Vagina (tissue), 2 donors: Measurements from ENCODE around the gene PDZD4. TPM values are rescaled to one million over a fixed set of nuclear protein-coding genes. Genes with fewer than 3 reads are reported as not detected.

Experiments
- DNase-seq, 2 donors: peaks; one replicate each; pipeline ENCODE4 v3.0.0-alpha.2; 2017; ENCODE audit errors: extremely low spot score in 2 of 2
- H3K27ac ChIP-seq: fragments of 200-600 bp; sonication (generic); one replicate; pipeline ENCODE4 v1.5.1; 2019
- H3K27me3 ChIP-seq: fragments of 200-600 bp; sonication (generic); one replicate; pipeline ENCODE4 v1.5.1; 2019
- H3K36me3 ChIP-seq, 2 donors: fragments of 200-600 bp; sonication (generic); one replicate each; pipeline ENCODE4 v1.5.1; 2017 to 2019
- H3K4me1 ChIP-seq: fragments of 200-600 bp; sonication (generic); one replicate; pipeline ENCODE4 v1.5.1; 2019
- H3K4me3 ChIP-seq, 2 donors: fragments of 200-600 bp; sonication (generic); 1 replicate in 1 of 2; 2 replicates in 1 of 2; pipeline ENCODE4 v1.5.1; 2016 to 2019
- H3K9me3 ChIP-seq: fragments of 200-600 bp; sonication (generic); one replicate; pipeline ENCODE4 v1.5.1; 2019
- POLR2A ChIP-seq, 2 donors: fragments of 450-650 bp; IDR thresholded peaks; one replicate each; pipeline ENCODE4 v1.6.1; 2017; ENCODE audit warnings: antibody characterized with exemption in 2 of 2, mild to moderate bottlenecking in 2 of 2, moderate library complexity in 2 of 2
- POLR2AphosphoS5 ChIP-seq, 2 donors: sonication (generic); formaldehyde crosslinking; IDR thresholded peaks; one replicate each; pipeline ENCODE4 v1.9.0; 2017; ENCODE audit warnings: antibody characterized with exemption in 2 of 2, mild to moderate bottlenecking in 2 of 2, low read depth in 1 of 2; ENCODE audit not compliant: insufficient read depth in 1 of 2
- intact Hi-C: fragments of 100-400 bp; cut with DNase I; formaldehyde crosslinking; loops from one replicate; pipeline ENCODE4 v1.15.1; 2023
- total RNA-seq: library from RNA; depleted of rRNA; stranded (reverse); fragments of >200 nt; gene quantifications from one replicate; pipeline ENCODE4 v1.2.3, GENCODE V29; 2016
- TF ChIP-seq, protein P1 (sequence below), 3 experiments: fragments of 450-650 bp in 2 of 3; fragments of 200-600 bp in 1 of 3; sonication (generic) in 1 of 3; IDR thresholded peaks; one replicate each; pipeline ENCODE4 v1.5.1; 2017 to 2019; ENCODE audit warnings: antibody characterized with exemption in 3 of 3, mild to moderate bottlenecking in 2 of 3, moderate library complexity in 2 of 3

PDZD4 gene
- total RNA-seq, 1 donor from 2014 or later: 10.3 TPM

DNA sequence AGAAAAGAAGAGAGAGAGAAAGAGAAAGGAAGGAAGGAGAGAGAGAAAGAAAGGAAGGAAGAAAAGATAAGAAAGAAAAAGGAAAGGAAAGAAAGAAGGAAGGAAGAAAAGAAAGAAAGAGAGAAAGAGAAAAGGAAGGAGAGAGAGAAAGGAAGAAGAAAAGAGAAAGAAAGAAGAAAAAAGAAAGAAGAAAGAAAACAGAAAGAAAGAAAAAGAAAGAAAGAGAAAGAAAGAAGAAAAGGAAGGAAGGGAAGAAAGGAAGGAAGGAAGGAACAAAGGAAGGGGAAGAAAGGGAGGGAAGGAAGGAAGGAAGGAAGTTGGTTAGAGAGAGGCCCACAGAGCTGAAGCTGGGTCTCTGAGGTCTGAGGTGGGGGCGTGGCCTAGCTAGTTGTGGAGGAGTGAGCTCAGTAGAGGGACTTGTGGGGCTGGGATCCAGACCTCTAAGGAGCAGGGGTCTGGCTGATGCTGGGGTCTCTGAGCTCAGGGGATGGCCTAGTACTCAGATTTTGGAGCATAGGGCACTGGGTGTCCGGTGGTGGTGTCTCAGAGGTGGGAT, 27.1 kb upstream of the PDZD4 start:
- Histone ChIP-seq H3K4me3 (no peak overlapping the region), H3K36me3 (no peaks in the 10 kb centered on the region), H3K27ac (no peak overlapping the region), H3K27me3 (no peaks in the 10 kb centered on the region), H3K4me1 (no peaks in the 10 kb centered on the region), H3K9me3 (no peaks in the 10 kb centered on the region)
- no peak for DNase-seq
- intact Hi-C loops: no loop called here
- no peak for TF ChIP-seq POLR2AphosphoS5 (IDR thresholded peaks at IDR 0.05; ENCODE audit: insufficient read depth in 1 of 2, low read depth in 1 of 2)
- no peak for TF ChIP-seq POLR2A (IDR thresholded peaks at IDR 0.05)
- TF ChIP-seq, protein P1, sequence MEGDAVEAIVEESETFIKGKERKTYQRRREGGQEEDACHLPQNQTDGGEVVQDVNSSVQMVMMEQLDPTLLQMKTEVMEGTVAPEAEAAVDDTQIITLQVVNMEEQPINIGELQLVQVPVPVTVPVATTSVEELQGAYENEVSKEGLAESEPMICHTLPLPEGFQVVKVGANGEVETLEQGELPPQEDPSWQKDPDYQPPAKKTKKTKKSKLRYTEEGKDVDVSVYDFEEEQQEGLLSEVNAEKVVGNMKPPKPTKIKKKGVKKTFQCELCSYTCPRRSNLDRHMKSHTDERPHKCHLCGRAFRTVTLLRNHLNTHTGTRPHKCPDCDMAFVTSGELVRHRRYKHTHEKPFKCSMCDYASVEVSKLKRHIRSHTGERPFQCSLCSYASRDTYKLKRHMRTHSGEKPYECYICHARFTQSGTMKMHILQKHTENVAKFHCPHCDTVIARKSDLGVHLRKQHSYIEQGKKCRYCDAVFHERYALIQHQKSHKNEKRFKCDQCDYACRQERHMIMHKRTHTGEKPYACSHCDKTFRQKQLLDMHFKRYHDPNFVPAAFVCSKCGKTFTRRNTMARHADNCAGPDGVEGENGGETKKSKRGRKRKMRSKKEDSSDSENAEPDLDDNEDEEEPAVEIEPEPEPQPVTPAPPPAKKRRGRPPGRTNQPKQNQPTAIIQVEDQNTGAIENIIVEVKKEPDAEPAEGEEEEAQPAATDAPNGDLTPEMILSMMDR (IDR thresholded peaks at IDR 0.05): no peak

DNA sequence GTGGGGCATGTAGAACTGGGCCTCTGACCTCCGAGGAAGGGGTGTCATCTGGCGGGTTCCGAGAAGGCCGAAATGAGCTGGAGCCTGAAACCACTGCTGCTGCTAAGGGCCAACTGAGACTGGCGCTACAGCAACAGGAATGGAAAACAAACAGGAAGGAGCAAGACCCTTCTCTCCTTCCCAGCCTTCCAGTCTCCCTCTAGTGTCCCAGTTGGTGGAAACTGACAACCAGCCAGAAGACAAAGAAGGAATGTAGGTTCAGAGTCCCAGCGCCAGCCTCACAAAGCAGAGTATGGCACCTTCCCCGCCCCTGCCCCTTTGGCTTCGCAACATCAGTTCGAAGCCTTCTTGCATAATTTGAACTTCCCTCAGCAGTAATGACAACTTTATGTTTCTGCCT, 24.4 kb upstream of the PDZD4 start:
- TF ChIP-seq POLR2AphosphoS5 (IDR thresholded peaks at IDR 0.05; ENCODE audit: insufficient read depth in 1 of 2, low read depth in 1 of 2): no peak
- no peak for TF ChIP-seq POLR2A (IDR thresholded peaks at IDR 0.05)
- TF ChIP-seq, protein P1 (IDR thresholded peaks at IDR 0.05): no peak
- no peaks in the 10 kb centered on the region for H3K9me3 ChIP-seq
- H3K27ac ChIP-seq: no peak overlapping the region
- no peaks in the 10 kb centered on the region for H3K36me3 ChIP-seq
- DNase-seq: no peak
- H3K4me1 ChIP-seq: no peaks in the 10 kb centered on the region
- intact Hi-C loops: no loop called here
- no peaks in the 10 kb centered on the region for H3K27me3 ChIP-seq
- H3K4me3 ChIP-seq: no peak overlapping the region

DNA sequence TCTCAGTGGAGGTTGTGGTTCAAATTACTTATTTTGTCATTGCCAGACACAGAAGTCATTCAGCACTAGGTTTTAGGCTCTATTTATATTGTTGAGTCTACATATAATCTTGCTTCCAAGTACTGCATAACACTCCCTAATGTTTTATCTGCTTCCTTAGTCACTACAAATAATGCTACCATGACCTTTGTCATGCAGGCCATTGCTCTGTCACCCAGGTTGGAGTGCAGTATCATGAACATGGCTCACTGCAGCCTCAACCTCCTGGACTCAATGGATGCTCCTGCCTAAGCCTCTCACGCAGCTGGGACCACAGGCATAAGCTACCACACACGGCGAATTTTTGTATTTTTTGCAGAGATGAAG, 23.5 kb upstream of the PDZD4 start:
- no peak overlapping the region for H3K4me3 ChIP-seq
- H3K27me3 ChIP-seq: no peaks in the 10 kb centered on the region
- no peaks in the 10 kb centered on the region for H3K4me1 ChIP-seq
- intact Hi-C loops: no loop called here
- H3K27ac ChIP-seq: no peak overlapping the region
- DNase-seq: no peak
- H3K36me3 ChIP-seq: no peaks in the 10 kb centered on the region
- H3K9me3 ChIP-seq: no peaks in the 10 kb centered on the region
- TF ChIP-seq POLR2A (IDR thresholded peaks at IDR 0.05) (no peak), POLR2AphosphoS5 (IDR thresholded peaks at IDR 0.05; ENCODE audit: insufficient read depth in 1 of 2, low read depth in 1 of 2) (no peak)
- TF ChIP-seq, protein P1 (IDR thresholded peaks at IDR 0.05): no peak

DNA sequence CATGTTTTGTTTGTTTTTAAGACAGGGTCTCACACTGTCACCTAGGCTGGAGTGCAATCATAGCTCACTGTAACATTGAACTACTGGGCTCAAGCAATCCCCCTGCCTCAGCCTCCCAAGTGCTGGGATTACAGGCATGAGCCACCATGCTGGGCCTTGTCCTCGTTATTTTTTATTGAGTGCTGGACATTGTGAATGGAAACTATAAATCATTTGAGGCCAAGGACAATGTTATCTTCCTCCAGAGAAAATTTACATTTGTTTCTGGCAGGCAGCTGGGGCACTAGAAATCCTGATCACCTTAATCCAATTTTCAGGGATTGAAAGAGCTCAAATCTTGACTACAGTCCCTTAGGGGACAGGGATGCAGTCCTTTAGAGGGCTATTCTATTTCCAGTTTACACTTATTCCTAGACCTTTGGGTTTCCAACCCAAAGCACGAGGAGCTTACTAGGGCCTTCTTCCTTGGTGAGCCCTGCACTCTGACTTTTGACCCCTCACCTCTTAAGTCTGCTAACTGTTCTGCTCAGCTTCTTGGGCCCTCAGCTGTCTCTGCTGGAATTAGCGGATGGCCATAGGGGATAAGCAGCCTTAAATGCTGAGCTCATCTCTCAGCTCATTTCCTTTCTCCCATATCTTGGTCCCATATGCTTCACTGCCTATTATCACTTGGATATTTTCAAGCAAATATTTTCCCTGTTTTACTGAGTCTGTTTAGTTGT, 23.0 kb upstream of the PDZD4 start:
- no peak for DNase-seq
- H3K36me3 ChIP-seq: no peaks in the 10 kb centered on the region
- H3K9me3 ChIP-seq: no peaks in the 10 kb centered on the region
- no peaks in the 10 kb centered on the region for H3K27me3 ChIP-seq
- no peak overlapping the region for H3K4me3 ChIP-seq
- intact Hi-C loops: no loop called here
- no peak overlapping the region for H3K27ac ChIP-seq
- TF ChIP-seq, protein P1 (IDR thresholded peaks at IDR 0.05): no peak
- no peak for TF ChIP-seq POLR2AphosphoS5 (IDR thresholded peaks at IDR 0.05; ENCODE audit: insufficient read depth in 1 of 2, low read depth in 1 of 2)
- TF ChIP-seq POLR2A (IDR thresholded peaks at IDR 0.05): no peak
- no peaks in the 10 kb centered on the region for H3K4me1 ChIP-seq

DNA sequence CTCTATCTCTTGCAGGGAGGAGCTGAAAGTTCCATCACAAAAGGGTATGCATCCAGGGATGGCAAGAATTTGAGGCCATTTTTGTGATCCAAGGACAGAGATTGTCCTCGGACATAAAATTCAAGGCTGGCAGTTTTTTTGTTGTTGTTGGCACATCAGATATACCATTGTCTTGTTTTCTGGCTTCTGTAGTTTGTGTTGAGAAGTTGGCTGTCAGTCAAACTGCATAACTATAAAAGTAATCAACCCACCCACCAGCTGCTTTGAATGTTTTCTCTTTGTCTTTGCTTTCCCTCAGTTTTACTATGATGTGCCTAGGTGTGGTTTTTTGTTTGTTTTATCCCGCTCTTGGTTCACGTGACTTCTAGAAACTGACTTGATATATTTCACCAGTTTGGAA, 21.6 kb upstream of the PDZD4 start:
- Histone ChIP-seq H3K9me3 (no peaks in the 10 kb centered on the region), H3K36me3 (no peaks in the 10 kb centered on the region), H3K4me3 (no peak overlapping the region), H3K4me1 (no peaks in the 10 kb centered on the region), H3K27me3 (no peaks in the 10 kb centered on the region), H3K27ac (no peak overlapping the region)
- intact Hi-C loops: no loop called here
- DNase-seq: no peak
- TF ChIP-seq, protein P1 (IDR thresholded peaks at IDR 0.05): no peak
- TF ChIP-seq POLR2AphosphoS5 (IDR thresholded peaks at IDR 0.05; ENCODE audit: insufficient read depth in 1 of 2, low read depth in 1 of 2): no peak
- TF ChIP-seq POLR2A (IDR thresholded peaks at IDR 0.05): no peak
